ENCODE results near the gene BRDT. TPM values are rescaled to one million over a fixed set of nuclear protein-coding genes. Genes with fewer than 3 reads are reported as not detected.

BRDT gene
- total and polyA plus RNA-seq, 2 of the 8 experiments (the other 6 are each of a cell fraction or from before 2014, with no cell fraction given): 0.08 TPM; not detected in 1

DNA sequence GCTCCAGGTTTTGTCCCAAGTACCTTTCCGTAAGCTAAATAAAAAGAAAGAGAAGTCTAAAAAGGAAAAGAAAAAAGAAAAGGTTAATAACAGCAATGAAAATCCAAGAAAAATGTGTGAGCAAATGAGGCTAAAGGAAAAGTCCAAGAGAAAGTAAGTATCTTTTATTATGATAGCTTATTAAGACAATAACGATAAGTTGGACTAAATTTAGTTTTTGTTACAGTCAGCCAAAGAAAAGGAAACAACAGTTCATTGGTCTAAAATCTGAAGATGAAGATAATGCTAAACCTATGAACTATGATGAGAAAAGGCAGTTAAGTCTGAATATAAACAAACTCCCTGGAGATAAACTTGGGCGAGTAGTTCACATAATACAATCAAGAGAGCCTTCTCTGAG is 31.5 kb downstream of the BRDT start:
- DNase-seq (ENCODE audit: low read depth in 1 of 2, low spot score in 2 of 2): no peak
- Histone ChIP-seq H4K5ac (ENCODE audit: insufficient read length, low read depth, low read length) (no peak overlapping the region), H2BK20ac (ENCODE audit: low read length) (no peak overlapping the region), H3K4me2 (ENCODE audit: insufficient read depth in 1 of 2, low read depth in 2 of 2, low read length in 2 of 2) (no peak overlapping the region), H4K20me1 (replicated peaks in 1 of 2; ENCODE audit: control insufficient read depth in 1 of 2, insufficient read depth in 2 of 2, low read length in 2 of 2) (no peaks in the 10 kb centered on the region), H2AK5ac (ENCODE audit: low read depth, low read length) (no peak overlapping the region), H2BK15ac (ENCODE audit: low read length) (no peak overlapping the region), H3K18ac (ENCODE audit: extremely low read depth, low read length) (no peak overlapping the region), H3K27ac (ENCODE audit: low read depth, low read length) (no peak overlapping the region), H3K27me3 (replicated peaks in 1 of 4; ENCODE audit: control insufficient read depth in 3 of 4, extremely low read depth in 1 of 4, insufficient read depth in 3 of 4, low read length in 3 of 4) (no peaks in the 10 kb centered on the region), H3K9me3 (ENCODE audit: insufficient read depth in 2 of 2, low read depth in 1 of 2, low read length in 1 of 2) (no peaks in the 10 kb centered on the region), H3K9ac (replicated peaks in 1 of 4; ENCODE audit: extremely low read depth in 1 of 4, low read depth in 3 of 4, low read length in 3 of 4) (no peak overlapping the region), H3K23ac (ENCODE audit: insufficient read length) (no peak overlapping the region), H3K4ac (replicated peaks; ENCODE audit: insufficient read length, low read depth, low read length) (no peak overlapping the region), H3K56ac (replicated peaks; ENCODE audit: insufficient read length, low read depth, low read length) (no peak overlapping the region), H3K4me3 (ENCODE audit: extremely low read depth in 1 of 4, insufficient read depth in 2 of 4, low read depth in 3 of 4, low read length in 4 of 4) (no peak overlapping the region), H2BK120ac (replicated peaks; ENCODE audit: low read depth, low read length) (no peak overlapping the region), H2BK12ac (ENCODE audit: low read depth, low read length) (no peak overlapping the region), H3K23me2 (ENCODE audit: low read depth, low read length) (no peaks in the 10 kb centered on the region), H2BK5ac (ENCODE audit: low read depth, low read length) (no peak overlapping the region), H3K4me1 (replicated peaks in 1 of 4; ENCODE audit: control insufficient read depth in 3 of 4, insufficient read depth in 4 of 4, low read length in 3 of 4) (no peaks in the 10 kb centered on the region), H2AFZ (ENCODE audit: low read length) (no peak overlapping the region), H4K8ac (ENCODE audit: extremely low read depth, insufficient read depth, low read length) (no peak overlapping the region), H4K91ac (replicated peaks; ENCODE audit: insufficient read length, low read length) (no peak overlapping the region), H3K14ac (ENCODE audit: insufficient read length) (no peak overlapping the region), H3K79me1 (ENCODE audit: low read depth, low read length) (no peaks in the 10 kb centered on the region), H3K36me3 (ENCODE audit: control insufficient read depth in 2 of 4, insufficient read depth in 4 of 4, low read length in 3 of 4) (no peaks in the 10 kb centered on the region), H3K79me2 (ENCODE audit: control insufficient read depth in 1 of 2, insufficient read depth in 2 of 2, low read length in 2 of 2) (no peaks in the 10 kb centered on the region)
- FAIRE-seq: no peak
- POLR2A ChIA-PET (ENCODE audit: partially characterized antibody): no interaction called here
- WGBS, 2 experiments (ENCODE audit: extremely low coverage in 1 of 2, insufficient coverage in 1 of 2, insufficient read length in 1 of 2, insufficient replicate concordance in 2 of 2, low coverage in 1 of 2, low lambda C conversion rate in 2 of 2, missing lambda C conversion rate in 1 of 2): 90% methylated on average over 3 of the region's 3 CpGs; no CpG with 5 or more reads in 1 of the 2 experiments
- no peak for TF ChIP-seq CTBP2 (IDR thresholded peaks at IDR 0.05; ENCODE audit: borderline replicate concordance, insufficient read depth, insufficient read length, low read length)
- TF ChIP-seq, protein P1, sequence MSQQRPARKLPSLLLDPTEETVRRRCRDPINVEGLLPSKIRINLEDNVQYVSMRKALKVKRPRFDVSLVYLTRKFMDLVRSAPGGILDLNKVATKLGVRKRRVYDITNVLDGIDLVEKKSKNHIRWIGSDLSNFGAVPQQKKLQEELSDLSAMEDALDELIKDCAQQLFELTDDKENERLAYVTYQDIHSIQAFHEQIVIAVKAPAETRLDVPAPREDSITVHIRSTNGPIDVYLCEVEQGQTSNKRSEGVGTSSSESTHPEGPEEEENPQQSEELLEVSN (IDR thresholded peaks at IDR 0.05): no peak
- CTCF ChIA-PET (ENCODE audit: partially characterized antibody): interaction anchor here (3.0 kb wide), 1 partner anchor 17 kb away, joined by 9 read pairs; no protein-coding TSS in a partner anchor
